HG03025 (cell line): ENCODE data around the gene ST13.
"Not testable (repeated sequence)": the region's sequence is repeated elsewhere in the genome, so short reads cannot be mapped to it uniquely, and the experiment has no call there.

Experiments
- ATAC-seq: cut with Tn5 transposase; IDR thresholded peaks from one replicate; pipeline ENCODE4 v1.9.1; 2021; ENCODE audit warnings: mild to moderate bottlenecking, moderate library complexity; ENCODE audit not compliant: unreplicated experiment, low FRiP score

Gene ST13

GRCh38 chr22:40844951-40845350 lies 11.5 kb downstream of the ST13 start:
- no peak for ATAC-seq

DNA sequence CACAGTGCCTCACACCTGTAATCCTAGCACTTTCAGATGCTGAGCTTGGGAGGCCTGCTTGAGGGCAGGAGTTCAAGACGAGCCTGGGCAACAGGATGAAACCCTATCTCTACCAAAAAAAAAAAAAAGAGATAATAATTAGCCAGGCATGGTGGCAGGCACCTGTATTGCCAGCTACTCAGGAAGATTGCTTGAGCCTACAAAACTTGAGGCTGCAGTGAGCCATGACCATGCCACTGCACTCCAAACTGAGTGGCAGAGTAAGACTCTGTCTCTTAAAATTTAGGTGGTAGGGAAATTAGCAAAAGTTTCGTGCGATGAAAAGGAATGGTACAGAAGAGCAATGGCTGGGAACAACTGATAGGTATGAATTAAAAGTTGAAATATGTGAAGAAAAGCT lies 18.0 kb downstream of the ST13 start:
- no peak for ATAC-seq

DNA sequence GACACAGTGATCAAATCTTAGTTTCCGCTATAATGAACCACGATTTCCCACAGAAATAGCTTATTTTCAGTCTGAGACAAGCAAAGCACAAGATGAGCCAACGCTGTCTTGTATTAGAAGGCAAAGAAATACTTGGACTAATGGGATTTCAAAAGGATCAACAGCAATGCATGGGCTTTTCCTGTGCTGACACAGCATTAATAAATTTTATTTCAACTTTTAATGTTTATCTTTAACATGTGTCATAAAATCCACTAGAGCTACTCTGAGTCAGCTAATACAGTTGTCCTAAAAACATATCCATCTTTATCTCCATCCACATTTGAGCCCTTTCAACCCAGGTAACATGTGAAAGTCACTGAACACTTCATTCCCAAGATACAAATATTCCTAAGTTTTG lies 21.8 kb downstream of the ST13 start:
- ATAC-seq = no peak

DNA sequence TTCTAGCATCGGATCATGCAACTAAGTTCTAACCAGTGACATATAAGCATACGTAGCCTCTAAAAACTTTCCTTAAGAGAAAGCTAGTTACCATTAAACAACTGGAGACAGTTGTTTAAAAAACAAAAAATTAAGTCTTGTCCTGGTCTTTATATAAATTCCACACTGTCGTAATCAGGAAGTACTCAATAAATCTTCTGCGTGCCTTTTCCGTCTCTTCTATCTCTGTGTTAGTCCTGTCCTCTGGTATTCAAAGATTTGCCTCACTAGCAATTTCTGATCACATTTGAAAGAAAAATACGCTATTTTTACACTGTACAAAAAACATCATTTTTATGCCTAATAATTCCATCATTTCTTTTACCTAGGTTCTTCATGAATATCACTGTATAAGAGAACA lies 27.3 kb downstream of the ST13 start:
- ATAC-seq = no peak

DNA sequence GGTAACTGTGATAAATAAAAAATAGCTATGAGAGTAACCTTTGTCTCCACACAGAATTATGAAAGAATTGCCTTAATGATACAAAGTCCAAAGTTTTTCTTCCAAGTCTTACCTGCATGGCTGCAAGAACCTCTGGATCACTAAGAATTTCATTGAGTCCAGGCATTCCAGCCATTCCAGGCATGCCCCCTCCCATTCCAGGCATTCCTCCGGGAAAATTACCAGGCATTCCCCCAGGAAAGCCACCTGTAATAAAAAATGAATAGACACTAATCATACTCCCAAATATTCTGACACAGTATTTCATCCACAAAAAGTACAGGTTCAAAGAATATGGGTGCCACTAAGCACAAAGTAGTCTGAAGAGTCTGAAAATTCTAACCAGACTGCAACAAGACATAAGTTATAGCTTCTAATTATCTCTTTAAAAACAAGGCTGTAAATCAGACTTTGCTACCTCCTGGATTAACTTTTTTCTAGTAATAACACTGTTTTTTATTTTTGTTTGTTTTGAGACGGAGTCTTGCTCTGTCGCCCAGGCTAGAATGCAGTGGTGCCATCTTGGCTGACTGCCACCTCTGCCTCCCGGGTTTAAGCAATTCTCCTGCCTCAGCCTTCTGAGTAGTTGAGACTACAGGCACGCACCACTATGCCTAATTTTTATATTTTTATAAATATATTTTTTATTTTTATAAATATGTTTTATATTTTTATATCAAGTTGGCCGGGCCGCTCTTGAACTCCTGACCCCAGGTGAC lies 29.3 kb downstream of the ST13 start:
- ATAC-seq = no peak

- ATAC-seq = not testable (repeated sequence)
These were observed 30.1 kb downstream of the ST13 start for GRCh38 chr22:40826292-40826691.

GRCh38 chr22:40823426-40823825 lies 33.0 kb downstream of the ST13 start:
- no peak for ATAC-seq

DNA sequence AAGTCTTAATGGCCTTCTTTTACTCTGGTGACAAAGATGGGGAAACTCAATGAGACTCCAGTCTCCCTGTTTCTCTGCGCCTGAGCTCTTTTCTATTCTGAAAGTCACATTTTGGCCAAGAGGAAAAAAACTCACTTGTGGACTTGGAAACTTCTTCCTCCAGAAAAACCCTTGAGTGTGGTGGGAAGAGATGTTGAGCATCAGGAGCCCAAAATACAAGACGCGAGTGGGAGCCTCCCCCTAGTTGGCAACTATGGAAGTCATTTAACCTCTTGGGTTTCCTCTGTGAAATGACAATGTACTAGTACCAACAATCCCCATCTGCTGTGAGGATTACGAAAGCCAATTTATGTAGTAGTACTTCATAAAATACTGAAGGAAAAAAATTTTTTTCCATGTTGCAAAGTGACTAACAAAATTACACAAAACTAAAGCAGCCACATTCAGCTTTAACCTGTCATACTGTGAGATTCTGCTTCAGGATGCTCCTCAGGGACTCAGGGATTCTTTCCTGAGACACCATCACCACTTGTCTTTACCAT lies 36.8 kb downstream of the ST13 start:
- ATAC-seq = no peak

DNA sequence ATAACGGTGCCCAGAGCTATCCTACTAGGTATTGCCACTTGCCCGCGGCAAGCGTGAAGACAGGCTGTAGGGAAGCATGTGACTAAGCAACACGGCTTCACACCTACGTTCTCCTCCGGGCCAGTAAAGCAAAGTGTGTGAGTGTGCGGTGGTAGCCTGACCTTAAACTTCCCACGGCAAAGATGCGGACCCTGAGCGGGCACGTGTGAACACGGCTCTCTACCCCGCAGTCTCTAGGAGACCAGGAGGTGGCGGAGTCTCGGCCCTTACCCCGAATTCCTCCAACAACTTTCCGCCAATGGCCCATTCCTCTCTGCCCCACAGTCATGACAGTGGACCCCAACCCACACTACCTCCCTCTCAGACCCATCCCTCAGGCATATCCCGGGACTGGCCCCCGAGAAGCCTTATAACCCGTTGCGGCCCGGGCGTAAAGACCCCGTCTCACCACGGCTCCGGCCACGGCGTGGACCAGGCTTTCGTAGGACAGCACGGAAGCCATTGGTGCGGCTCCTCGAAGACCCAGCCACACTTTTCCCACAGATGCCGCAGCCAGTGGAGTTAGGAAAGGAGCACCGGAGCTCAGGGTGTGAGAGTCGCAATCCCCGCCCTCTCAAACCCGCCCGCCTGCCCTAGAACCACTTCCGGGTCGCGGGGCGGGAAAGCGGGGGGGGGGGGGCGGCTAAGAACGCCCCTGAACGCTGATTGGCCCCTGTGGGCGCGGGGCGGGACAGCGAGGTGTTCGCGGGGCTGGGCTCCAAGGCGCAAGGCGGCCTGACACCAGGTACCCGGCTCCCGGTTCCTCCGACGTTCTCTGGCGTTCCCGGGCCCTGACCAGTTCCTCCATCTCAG lies 37.5 kb downstream of the ST13 start, which contains the start of gene SLC25A17:
Gene SLC25A17 (minus strand): TSS at position 600 of the 852 bp plus-strand sequence. CDS start 98 bp downstream, at position 502.
- ATAC-seq = no peak

DNA sequence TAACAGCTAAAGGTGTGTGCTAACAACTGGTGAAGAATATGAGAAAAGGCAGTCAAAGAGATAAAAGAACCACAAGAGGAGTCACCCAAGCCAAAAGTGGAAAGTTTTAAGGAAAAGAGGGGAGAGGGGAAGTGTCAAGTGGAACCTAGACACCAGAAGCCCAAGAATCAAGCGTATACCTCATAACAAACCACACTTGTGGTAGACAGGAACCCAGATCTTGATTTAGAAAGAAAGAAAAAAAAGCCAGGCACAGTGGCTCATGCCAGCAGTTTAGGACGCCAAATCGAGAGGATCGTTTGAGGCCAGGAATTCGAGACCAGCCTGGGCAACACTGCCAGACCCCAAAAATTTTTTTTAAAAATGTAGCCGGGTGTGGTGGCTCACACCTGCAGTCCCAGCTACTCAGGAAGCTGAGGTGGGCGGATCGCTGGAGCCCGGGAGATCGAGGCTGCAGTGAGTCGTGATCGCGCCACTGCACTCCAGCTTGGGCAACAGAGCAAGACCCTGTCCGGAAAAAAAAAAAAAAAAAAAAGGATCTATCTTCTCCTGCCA lies 38.2 kb downstream of the ST13 start:
- no peak for ATAC-seq

DNA sequence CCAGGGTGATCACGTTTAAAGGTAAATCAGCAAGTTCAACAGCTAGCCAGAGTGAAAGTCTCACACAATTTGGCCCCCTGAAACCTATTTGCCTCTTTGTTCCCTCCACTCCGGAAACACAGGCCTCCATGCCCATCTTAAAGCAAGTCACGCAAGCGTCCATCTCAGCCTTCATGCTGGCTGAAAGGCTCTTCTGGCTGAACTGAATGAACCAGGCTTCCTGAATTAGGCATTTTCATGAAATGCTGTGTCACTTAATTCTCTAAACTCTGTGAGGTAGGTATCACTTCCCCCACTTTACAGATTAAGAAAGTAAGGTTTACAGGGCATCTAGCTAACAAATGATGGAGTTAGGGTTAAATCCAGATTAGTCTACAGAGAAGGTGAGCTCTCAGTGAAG lies 38.7 kb downstream of the ST13 start:
- ATAC-seq = no peak

GRCh38 chr22:40813912-40814315 lies 42.5 kb downstream of the ST13 start:
- ATAC-seq = no peak

DNA sequence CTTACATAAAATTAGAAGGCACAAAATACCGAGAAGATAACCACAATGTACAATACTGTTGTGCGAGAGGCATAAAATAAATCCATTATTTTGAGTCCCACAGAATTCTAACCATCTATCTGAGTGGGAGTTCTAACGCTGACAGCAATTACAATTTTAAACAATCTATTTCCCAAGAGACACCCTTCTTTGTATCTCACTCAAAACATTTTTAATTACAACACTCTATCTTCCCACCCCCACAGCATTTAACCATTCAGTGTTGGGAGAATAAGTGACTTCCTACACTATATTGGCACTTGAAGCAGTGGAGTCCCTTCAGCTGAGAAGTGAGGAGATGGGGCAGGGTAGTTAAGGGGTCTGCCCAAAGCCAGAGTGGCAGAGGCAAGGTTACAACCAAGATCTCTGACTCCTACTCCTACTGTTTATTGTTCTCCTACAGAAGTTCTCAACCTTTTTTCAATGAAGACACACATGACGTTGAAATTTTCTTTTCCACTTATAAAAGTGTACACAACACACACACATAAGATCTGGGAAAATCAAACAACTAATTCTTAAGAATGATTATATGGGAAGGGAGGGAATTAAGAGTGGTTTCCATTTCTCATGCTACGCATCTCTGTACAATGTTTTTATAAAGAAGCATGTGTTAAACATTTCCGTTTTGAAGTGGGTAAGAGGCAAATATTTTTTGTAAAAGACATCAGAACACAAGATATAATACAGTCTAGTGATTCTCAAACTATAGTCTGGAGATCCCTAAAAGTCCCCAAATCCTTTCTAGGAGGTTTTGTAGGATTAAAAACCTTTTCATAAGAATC lies 48.2 kb downstream of the ST13 start:
- no peak for ATAC-seq

GRCh38 chr22:40806711-40807110 lies 49.7 kb downstream of the ST13 start:
- no peak for ATAC-seq

GRCh38 chr22:40805699-40806203 lies 50.7 kb downstream of the ST13 start:
- ATAC-seq = no peak

DNA sequence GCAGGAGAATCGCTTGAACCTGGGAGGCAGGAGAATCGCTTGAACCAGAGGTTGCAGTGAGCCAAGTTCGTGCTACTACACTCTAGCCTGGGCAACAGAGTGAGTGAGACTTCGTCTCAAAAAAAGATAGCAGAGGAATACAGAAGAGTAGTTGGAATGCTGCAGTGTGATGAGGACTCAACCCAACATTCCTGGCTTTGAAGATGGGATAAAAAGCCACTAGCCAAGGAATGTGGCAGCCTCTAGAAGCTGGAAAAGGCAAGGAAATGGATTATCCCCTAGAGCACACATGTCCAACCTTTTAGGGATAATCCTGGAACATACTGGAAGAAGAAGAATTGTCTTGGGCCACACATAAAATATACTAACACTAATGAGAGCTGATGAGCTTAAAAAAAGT lies 51.2 kb downstream of the ST13 start:
- no peak for ATAC-seq

GRCh38 chr22:40803321-40803720 lies 53.1 kb downstream of the ST13 start:
- ATAC-seq = no peak

DNA sequence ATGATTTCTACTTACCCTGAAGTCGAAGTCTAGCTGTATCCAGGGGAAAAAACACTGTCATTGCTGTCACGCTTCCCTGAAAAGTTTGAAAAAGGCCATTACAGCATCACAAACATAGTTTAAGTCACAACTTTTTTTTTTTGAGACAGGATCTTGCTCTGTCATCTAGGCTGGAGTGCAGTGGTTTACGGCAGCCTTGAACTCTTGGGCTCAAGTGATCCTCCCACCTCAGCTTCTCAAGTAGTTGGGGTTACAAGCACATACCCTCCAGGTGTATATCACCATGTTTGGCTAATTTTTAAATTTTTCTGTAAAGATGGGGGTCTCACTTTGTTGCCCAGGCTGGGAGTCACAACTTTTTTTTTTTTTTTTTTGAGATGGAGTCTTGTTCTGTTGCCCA lies 57.4 kb downstream of the ST13 start:
- no peak for ATAC-seq

DNA sequence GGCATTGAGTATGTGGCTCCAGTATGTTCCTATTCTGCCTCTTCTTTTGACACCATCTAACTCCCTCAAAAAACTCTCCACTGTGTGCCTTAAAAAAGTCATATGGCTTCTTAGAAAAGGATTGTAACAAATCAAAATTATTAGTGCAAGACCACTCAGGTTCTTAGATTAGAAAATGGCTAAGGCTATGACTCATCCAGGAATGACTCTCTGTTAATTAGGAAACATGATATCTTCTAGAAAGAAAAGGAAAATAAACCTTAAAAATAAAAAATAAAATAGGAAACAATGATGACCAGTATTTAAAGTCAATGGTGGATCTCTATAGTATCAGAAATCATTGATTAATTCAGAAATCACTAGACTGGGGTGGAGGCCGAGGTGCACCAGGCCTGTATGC lies 59.0 kb downstream of the ST13 start:
- no peak for ATAC-seq

DNA sequence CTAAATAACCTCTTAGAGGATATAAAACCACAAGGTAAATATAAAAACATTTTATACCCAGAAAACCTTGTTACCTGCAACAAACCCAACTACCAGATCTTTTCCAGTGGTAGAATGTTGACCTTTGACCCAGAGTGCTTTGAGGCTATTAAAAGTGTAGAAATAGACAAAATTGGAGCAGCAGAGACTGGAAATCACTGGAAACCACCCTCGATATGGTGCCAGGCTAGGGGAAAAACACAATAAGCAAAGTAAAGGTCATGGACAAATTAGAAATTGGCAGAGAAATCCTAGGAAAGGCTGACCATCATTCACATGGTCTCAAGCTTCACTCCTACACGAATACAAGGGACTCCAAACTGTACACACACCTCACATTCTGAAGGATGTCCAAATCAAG lies 64.0 kb downstream of the ST13 start:
- no peak for ATAC-seq
